Middle frontal gyrus (tissue), 1 donor: ENCODE results near the gene FGFRL1.
"Not testable (repeated sequence)": the region's sequence is repeated elsewhere in the genome, so short reads cannot be mapped to it uniquely, and the experiment has no call there.

Experiments
- DNase-seq: peaks from one replicate; pipeline ENCODE4 v3.0.0-alpha.2; 2015; ENCODE audit warnings: low spot score; ENCODE audit errors: extremely low spot score

Gene FGFRL1

DNA sequence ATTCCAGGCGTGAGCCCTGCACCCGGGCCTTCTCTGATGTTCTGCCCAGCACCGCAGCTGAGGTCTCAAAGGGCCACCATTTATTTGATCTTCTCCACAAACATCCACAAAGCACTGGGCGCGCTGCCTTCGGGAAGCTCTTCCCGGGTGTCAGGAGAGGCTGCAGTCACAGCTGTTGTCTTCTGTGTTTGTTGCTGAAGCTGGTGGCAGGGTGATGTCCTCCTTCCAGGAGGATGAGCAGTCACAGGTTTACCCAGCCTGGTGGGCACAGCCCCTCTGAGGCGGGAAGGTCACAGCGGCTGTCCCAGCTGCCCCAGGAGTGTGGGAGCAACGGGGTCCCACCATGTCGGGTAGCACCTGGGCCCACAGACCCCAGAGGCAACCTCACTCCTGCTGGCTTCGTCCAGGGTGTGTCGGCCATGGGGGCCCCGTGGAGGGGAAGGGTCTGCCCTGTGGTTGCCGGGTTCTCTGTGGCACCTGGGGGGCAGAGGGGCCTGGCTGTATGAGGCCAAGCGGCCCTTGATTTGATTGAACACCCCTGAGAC lies 27.6 kb downstream of the FGFRL1 start:
- no peak for DNase-seq

DNA sequence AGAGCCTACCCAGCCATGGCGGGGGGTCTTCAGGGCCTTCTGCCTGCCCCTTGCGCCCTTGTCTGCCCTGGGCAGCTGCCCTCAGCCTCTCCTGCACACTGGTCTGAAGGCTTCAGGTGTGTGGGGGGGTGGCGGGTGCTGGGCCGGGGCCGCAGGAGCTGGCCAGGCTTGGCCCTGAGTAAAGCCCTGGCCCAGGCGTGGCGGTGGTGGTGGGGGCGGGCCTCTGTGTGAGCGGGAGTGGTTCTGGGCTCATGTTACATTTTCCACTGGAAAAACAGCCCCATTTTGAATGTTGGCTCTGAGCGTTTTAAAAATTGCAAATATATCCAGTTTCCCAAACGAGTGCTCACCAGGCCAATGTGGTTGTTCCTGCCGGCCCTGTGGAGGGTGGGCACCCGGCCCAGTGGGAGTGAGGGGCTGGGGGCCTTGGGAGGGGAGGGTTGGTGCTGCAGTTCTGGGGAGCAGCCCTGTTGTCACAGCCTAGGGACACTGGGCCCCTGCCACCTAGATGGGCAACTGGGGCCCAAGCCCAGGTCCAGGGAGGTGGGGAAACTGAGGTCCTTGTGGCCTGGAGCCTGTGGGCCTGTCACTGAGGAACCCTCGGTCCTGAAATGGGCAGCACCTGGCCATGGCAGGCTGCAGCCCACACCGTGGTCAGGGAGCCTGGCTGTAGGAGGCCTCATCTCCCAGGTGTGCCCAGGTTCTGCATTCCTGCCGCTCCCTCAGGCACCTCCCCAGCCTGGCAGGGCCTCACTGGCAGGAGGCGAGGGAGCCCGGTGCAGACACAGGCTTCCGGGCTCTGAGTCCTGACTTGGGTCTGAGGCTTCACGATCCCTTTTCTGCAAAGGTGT lies 28.3 kb downstream of the FGFRL1 start:
- no peak for DNase-seq

DNA sequence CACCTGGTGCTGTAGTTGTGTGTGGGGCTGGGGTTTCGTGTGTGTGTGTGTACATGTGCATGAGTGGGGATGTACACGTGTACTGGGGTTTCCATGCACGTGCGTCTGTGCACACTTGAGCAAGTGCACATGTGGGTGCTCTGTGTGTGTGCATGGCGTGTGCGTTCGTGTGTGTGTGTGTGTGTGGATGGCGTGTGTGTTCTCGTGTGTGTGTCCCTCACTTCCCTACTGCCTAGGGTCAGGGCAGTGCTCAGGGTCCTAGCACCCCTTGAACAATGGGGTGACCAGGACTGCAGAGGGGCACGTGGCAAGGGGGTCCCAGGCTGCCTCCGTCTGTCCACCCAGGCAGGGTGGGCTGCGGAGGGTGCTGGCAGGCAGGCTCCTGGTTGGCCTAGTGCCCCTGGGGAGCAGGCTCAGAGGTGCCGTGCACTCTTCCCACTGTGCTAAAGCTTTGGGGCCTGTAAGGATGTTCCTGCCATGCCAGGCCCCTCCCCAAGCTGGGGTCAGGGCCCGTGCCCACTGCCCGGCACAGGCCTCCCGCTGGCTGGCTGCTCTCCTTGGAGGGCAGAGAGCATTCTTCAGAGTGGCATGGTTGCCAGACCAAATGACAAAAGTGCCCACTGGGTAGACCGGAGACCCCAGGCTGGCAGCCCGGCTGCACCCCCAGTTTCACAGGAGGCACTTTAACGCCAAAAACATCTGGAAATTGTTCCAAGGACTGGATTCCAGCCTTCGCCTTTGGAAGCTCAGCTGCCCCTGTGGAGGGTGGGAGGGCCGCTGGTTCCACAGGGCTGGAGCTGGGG lies 29.1 kb downstream of the FGFRL1 start:
- DNase-seq: no peak

DNA sequence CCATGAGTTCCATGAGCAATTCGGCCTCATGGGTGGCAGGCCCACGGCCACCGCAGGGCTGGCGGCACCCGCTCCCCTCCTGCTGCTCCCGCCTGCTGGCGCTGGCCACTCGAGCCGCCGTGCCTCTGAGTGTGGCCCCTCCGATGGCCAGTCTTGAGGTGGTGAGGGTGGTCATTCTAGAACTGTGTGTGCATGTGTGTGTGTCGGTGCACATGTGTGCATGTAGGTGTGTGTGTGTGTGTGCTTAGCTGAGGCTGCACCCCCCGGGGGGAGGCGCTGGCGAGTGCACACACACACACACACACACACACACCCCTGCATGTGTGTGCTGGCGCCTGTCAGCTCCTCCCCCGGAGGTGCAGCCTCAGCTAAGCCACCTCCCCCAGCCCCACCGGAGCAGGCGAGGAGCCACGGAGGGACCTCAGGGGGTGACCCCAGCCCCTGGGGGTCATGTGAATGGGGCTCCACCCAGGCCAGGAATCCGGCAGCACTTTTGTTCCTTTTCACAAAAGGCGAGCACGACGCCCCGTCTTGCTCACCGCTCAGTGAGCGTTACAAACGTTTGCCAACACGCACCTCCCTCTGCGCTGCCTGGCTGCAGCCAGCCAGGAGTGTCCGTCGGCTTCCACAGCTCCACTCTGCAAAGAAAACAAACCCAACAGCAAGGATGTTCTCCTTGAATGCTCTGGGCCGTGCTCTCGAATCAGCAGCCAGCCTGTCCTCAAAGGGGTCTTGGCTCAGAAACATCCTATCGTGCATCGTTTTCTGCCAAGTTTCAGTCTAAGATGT lies 29.9 kb downstream of the FGFRL1 start:
- peak; percentile 24 for DNase-seq

DNA sequence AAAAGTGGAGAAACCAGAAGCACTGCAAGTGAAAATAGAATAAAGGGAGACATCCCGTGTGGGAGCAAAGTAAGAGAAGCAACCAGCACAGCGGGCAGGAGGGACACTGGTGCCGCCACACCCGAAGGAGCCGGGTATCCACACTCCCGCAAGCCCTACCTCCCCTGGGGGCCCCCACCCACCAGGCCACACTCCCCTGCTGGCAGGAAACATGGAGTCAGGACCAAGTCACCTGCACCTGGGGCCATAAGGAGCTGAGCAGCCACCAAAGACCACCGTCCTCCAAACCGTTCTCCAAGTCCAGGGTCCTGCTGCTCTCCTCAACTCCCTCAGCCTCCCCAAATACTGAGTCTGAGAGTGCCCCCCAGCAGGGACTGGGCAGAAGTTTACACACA lies 30.5 kb downstream of the FGFRL1 start:
- no peak for DNase-seq

DNA sequence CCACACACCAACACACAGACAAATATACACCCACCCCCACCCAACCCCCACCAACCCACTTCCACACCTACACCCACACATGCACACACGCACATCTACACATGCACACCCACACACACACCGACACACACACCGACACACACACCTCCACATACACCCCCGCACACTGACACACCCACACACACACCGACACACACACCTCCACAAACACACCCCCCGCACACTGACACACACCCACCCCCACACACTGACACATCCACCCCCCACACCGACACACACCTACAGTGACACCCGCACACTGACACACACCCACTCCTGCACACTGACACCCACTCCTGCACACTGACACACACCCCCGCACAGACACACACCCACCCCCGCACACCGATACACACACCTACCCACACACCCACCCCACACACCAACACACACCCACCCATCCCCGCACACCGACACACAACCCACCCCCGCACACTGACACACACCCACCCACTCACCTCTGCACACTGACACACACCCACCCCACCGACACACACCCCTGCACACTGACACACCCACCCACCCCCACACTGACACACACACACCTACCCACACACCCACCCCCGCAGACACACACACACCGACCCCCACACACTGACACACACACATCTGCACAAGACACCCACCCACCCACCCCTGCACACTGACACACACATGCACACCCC lies 31.1 kb downstream of the FGFRL1 start:
- DNase-seq: no peak

DNA sequence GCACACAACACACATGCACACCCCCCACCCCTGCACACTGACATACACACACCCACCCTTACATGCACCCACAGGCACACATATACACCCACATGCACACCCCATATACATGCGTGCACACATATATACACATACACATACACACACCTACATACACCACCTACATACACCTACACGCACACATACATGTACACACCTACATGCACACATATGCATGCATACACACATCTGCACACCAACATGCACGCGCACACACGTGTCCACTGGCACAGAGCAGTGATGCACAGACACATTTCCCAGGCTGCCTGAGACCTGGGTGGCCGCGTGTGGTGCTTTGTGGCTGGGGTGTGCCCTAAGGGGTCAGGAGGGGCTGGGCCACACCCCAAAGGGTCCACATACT lies 31.7 kb downstream of the FGFRL1 start:
- no peak for DNase-seq

DNA sequence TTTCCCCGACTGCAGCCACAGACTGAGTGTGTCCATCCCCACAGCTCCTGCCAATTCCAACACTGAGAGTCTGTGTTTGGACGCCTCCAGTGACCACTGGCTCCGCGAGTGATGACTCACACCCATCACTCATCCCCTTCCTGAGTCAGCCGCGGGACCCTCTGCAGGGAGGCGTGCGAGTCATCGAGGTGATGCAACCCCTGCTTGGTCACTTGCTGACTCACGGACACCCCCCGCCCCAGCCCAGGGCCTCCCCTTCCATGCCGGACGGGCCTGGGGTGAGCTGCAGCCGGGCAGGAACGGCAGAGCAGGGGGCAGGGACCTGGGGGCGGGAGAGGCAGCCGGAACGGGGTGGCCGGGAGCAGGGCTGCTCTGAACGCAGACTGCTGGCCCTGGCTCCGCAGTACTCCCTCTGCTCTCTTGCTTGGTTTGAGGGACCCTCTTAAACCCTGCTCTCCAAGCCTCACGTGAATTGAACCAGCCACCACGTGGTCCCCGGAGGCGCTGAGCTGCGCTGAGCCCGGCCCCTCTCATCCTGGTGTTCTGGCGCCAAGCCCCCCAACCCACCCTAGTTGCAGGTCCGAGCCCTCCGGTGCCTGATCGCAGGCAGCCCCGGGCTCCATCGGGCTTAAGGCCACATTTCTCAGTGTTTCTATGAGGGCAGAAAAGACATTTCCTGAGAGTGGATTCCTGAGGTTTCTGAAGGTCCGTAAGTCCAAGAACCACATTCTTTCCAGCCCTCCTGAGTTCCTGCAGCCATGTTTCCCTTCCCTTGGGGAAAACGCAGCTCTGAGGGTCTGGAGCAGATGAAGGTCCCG lies 32.4 kb downstream of the FGFRL1 start:
- peak; percentile 17 for DNase-seq

DNA sequence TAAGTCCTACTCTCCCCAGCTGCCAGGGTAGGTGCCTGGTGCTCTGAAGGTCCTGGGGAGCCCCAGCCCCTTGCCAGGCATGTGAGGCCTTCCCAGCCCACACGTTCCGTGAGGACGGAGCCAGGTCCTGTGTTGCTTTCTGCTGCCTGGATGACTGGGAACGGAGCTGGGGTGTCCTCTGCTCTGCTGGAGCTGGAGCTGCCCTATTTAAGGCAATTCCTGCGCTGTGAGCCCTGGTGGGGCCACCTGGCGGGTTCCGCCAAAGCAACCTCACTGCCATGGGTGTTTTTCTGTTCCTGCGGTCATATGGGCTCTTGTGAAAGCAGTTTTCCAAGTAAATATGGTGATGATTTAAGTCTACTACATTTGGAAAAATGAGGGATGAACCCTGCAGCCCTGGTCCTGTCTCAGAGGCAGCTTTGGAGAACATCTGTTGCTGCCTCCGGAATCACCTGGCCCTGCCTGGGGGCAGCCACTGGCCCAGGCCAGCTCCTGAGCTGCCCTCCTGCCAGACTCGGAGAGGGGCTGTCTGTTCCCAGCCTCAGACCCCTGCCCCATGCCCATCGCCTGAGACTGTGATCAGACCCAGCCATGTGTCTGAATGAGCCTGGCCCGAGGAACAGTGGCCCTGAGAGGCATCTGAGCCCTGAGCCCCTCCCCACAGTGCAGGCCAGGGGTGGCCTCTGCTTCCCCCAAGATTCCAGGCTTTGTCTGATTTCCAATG lies 33.2 kb downstream of the FGFRL1 start:
- DNase-seq: no peak

DNA sequence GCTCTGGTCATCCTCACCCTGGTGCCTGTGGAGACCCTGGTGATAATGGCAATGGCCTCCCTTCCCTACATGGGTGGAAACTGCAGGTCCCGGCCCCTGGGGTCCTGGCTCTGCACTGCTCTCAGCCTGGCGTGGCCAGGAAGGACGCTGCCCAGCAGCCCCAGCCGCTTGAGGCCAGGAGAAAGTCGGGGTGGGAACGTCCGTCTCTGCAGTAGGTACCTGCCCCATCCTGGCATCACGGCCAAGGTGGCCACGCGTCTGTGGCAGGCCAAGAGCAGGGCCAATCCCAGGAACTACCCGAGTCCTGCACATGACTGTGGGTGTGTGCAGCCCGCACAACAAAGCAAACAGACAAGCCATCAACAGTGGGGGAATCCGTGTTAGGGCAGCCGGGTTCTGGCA lies 33.8 kb downstream of the FGFRL1 start:
- no peak for DNase-seq

DNA sequence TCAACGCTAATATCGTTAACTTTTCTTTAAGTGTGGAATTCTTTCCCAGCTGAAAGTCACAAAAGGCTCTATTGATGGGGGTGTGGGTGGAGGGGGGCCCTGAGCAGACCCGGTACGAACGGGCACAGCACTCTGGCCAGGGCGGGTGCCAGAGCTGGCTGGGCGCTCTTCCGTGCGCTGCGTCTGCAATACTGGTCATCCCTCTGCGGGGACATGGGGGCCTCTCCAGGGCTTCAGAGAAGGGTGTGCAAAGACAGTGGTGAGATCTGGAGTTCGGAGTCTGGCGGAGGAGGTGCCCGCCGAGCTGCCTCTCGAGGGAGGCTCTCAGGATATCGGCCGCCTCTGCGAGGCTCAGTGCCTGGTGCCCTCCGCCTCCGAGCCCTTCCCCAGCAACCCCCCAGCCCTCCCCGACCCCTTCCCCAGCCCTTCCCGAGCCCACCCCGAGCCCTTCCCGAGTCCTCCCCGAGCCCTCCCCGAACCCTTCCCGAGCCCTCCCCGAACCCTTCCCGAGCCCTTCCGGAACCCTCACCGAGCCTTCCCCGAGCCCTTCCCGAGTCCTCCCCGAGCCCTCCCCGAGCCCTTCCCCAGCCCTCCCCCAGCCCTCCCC lies 34.3 kb downstream of the FGFRL1 start:
- no peak for DNase-seq

DNA sequence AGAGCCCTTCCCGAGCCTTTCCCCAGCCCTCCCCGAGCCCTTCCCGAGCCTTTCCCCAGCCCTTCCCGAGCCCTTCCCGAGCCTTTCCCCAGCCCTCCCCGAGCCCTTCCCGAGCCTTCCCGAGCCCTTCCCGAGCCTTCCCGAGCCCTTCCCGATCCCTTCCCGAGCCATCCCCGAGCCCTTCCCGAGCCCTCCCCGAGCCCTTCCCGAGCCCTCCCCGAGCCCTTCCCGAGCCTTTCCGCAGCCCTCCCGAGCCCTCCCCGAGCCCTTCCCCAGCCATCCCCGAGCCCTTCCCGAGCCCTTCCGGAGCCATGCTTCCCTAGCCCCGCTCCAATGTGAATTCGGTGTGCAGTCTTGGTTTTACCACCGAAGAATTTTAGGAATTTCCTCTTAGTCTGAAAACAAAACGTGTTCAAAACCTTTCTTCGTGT lies 35.2 kb downstream of the FGFRL1 start:
- DNase-seq: not testable (repeated sequence)

DNA sequence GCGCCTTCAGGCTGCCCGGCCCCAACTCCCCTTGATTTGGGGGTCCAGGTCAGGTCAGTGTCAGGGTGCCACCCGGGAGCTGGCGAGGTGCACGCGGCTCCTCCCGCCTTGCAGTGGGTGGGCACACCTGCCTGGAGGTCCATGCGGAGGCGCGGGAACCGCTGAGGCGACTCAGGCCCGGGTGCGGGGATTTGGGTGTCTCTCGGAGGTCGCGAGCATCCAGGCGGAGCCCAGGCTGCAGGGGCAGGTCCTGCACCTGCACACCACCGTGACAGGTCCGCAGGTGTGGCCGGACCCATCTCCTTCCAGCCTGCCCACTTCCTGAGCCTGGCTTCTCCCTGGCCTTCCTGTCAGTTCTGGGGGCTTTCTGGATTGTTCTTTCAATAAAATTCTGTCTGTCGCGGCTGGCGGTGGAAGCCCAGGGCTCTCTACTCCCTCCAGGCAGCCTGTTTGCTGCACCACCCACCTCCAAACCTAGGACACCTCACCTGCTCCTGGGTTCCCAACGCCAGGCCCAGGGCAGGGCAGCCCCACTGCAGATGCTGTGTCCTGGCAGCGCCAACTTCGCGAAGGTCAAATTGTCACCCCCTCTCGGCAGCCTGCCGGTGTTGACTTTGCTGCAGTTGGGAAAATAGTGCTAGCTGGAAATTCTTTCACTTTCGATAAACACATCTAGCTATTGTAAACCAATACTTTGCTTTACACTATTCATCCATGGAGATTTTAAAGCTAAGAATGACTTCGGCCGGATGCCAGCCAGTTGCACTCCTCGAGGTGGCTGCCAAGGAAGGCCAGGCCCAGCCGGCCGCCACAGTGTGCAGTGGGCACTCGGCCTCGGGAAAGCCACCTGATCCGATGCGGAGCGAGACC lies 35.9 kb downstream of the FGFRL1 start:
- DNase-seq: no peak

DNA sequence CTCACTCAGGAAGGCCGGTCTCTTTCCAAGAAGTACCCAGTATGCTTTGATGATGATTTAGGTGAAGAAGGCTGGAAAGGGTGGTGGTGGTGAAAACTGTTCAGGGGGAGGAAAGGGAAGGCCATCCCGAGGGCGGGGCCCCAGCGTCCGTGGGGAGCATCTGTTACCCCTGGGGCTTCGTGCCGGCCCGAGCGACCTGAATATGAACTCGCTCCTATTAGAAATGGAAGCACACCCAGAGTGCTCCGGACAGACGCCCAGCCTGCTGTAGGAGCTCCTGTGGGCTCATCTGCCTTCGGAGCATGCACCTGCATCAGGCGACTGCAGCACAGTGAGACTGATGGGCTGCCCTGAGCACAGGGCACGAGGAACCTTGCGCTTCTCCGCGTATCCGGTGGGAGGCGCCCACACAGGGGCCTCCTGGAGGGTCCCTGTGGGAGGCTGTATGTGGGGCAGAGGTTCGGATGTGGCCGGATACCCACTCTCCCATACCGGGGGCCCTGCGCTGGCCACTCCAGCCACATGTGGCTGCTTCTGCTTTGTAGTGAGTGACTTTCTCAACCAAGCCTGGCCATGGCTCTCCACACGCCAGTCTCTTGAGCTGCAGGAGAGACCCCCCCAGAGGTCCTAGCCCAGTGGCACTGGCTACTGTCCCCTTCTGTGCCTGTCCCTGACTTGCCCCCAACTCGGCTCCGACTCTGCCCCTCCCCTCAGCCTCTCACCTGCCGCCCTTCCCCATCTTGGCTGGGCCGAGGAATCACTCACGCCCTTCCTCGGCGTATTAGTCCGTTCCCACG lies 36.7 kb downstream of the FGFRL1 start:
- no peak for DNase-seq

DNA sequence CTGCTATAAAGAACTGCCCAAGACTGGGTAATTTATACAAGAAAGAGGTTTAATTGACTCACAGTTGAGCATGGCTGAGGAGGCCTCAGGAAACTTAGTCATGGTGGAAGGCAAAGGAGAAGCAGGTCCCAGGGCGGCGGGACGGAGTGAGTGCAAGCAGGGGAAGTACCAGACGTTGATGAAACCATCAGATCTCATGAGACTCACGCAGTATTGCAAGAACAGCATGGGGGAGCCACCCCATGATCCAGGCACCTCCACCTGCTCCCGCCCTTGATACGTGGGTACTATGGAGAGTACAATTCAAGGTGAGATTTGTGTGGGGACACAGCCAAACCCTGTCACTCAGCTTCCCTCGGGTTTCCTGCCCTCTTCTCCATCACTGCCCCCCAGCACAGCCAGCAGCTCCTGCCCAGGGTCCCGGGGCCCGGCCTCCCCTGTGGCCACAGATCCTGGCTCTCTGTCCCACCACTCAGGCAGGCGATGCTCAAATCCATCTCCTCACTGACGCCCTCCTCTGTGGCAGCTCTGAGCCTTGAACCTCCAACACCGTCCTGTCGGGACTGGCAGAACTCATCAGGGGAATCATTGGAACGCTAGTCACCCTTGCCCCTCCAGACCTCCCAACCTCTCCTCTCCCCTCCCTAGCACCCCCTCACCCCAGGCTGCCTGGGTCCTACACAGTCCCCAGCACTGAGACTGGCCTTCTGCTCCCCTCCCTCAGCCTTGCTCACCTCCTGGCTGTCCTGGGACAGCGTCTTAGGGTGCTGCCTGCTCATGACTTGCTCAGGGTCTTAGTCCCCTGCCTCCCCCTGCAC lies 37.6 kb downstream of the FGFRL1 start:
- DNase-seq: no peak

DNA sequence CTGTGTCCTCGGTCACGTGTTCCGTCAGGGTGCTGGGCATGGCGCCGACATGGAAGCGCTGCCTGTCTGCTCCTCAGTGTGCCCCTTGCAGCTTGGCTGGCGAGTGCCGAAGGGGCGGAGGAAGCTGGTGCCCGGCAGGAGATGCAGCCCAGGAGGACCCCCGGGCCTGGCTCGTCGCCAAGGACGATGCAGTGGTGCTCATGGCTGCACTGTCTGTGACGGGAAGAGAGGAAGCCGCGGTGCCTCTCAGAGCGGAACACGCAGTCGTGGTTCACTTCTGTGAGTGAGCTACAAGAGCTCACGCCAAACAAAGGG lies 38.1 kb downstream of the FGFRL1 start:
- DNase-seq: no peak
